ENCODE measurements around the gene MCM10. TPM values are rescaled to one million over a fixed set of nuclear protein-coding genes. Genes with fewer than 3 reads are reported as not detected.

Gene MCM10
- polyA plus RNA-seq, 1 experiment, result 2.3 TPM

DNA sequence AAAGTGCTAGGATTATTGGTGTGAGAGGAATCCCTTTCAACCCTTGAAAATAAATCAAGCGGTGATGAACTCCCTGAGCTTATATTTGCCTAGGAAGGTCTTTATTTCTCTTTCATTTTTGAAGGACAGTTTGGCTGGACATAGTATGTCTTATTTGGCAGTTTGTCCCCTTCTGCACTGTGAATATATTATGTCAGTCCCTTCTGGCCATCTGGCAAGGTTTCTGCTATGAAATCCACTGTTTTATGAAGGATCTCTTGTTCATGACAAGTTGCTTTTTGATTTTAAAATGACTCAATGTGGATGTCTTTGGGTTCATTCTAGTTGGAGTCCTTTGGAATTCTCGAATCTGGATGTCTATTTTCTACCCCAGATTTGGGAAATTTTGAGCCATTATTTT is 21.7 kb upstream of the MCM10 start:
- ChIA-PET CTCF (interaction anchor here (1.2 to 1.6 kb wide), 3 partner anchors 10 to 21 kb away, joined by 3 to 4 read pairs (median 4); no protein-coding TSS in a partner anchor), POLR2A (no interaction called here)
- no peak for DNase-seq (ENCODE audit: low read depth)
- H3K36me3 ChIP-seq (ENCODE audit: control insufficient read depth, insufficient read depth, low read length), result peaks cover 17% of the 10 kb centered on the region
- H3K27me3 ChIP-seq (ENCODE audit: control insufficient read depth, insufficient read depth, low read length), result no peaks in the 10 kb centered on the region
- TF ChIP-seq, protein P1, sequence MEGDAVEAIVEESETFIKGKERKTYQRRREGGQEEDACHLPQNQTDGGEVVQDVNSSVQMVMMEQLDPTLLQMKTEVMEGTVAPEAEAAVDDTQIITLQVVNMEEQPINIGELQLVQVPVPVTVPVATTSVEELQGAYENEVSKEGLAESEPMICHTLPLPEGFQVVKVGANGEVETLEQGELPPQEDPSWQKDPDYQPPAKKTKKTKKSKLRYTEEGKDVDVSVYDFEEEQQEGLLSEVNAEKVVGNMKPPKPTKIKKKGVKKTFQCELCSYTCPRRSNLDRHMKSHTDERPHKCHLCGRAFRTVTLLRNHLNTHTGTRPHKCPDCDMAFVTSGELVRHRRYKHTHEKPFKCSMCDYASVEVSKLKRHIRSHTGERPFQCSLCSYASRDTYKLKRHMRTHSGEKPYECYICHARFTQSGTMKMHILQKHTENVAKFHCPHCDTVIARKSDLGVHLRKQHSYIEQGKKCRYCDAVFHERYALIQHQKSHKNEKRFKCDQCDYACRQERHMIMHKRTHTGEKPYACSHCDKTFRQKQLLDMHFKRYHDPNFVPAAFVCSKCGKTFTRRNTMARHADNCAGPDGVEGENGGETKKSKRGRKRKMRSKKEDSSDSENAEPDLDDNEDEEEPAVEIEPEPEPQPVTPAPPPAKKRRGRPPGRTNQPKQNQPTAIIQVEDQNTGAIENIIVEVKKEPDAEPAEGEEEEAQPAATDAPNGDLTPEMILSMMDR (IDR thresholded peaks at IDR 0.05; ENCODE audit: insufficient read depth, low read depth, low read length), result no peak
- no peak overlapping the region for H3K4me3 ChIP-seq (ENCODE audit: low read depth, low read length)

DNA sequence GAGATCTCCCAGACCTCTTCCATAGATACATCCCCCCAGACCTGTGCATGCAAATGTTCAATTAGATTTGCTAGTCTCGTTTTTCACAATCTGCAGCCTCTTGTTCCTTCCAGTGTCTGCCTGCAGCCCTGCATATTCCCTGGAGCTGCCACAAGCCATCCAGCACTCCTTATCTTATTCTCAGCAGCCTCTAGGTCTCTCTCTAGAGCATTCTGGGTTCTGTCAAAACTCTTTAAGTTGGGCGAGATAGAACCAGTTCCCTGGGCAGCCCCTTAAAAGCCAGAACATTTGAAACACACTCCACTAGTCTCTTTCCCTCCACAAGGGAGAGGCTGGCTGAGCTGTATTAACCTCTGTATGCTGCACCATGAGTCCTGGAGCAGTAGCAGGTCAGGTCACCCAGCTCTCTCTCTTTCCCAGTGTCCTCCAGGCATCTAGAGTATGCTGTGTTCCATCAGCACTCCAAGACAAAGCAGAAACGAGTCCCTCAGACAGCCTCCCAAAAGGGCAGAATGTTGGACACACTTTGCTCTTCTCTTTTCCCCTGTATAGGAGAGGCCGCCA is 20.6 kb upstream of the MCM10 start:
- POLR2A ChIA-PET, result no interaction called here
- Histone ChIP-seq H3K4me3 (ENCODE audit: low read depth, low read length) (no peak overlapping the region), H3K27me3 (ENCODE audit: control insufficient read depth, insufficient read depth, low read length) (no peaks in the 10 kb centered on the region), H3K36me3 (ENCODE audit: control insufficient read depth, insufficient read depth, low read length) (peaks cover 10% of the 10 kb centered on the region)
- CTCF ChIA-PET, result interaction anchor here (1.2 to 1.6 kb wide), 3 partner anchors 11 to 22 kb away, joined by 3 to 4 read pairs (median 4); no protein-coding TSS in a partner anchor
- TF ChIP-seq, protein P1 (IDR thresholded peaks at IDR 0.05; ENCODE audit: insufficient read depth, low read depth, low read length), result no peak
- DNase-seq (ENCODE audit: low read depth), result no peak

DNA sequence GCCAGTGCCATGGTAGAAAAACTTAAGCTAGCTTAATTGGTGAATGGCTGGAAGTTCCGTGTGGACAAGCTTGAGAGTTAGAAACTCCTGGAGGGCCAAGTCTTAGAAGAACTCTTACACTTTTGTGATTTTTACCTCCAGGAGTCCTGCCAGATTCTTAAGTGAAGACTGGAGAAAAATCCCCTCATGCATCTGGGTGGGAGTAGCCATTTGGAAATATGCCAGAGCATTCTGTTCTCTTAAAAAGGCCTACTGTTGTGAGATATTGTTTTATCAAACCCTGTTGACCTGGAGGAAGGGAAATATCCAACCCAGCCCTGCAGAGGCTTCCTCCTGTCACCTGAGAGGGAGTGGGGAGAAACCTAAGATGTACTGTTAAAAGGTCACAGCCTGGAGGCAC is 17.6 kb upstream of the MCM10 start:
- DNase-seq (ENCODE audit: low read depth), result no peak
- Histone ChIP-seq H3K27me3 (ENCODE audit: control insufficient read depth, insufficient read depth, low read length) (no peaks in the 10 kb centered on the region), H3K36me3 (ENCODE audit: control insufficient read depth, insufficient read depth, low read length) (peaks cover 8% of the 10 kb centered on the region), H3K4me3 (ENCODE audit: low read depth, low read length) (no peak overlapping the region)
- CTCF ChIA-PET, result interaction anchor here (0.8 kb wide), 1 partner anchor 18 kb away, joined by 3 read pairs; the partner anchor contains the start of gene MCM10
- POLR2A ChIA-PET, result no interaction called here
- TF ChIP-seq, protein P1 (IDR thresholded peaks at IDR 0.05; ENCODE audit: insufficient read depth, low read depth, low read length), result no peak

DNA sequence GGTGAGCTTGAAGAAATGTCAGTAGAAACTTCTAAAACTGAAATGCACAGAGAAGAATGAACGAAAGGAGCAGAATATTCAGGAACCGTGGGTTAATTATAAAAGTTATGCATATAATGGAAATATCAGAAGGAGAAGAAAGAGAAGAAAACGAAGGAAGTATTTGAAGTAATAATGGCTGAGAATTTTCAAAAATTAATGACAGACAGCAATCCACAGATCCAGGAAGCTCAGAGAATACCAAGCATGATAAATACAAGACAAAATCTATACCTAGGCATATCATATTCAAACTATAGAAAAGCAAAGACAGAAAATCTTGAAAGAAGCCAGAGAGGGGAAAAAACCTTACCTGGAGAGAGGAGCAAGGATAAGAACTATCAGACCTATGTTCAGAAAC is 16.5 kb upstream of the MCM10 start:
- POLR2A ChIA-PET, result no interaction called here
- no peak for DNase-seq (ENCODE audit: low read depth)
- CTCF ChIA-PET, result interaction anchor here (0.7 kb wide), 1 partner anchor 17 kb away, joined by 3 read pairs; the partner anchor contains the start of gene MCM10
- Histone ChIP-seq H3K4me3 (ENCODE audit: low read depth, low read length) (no peak overlapping the region), H3K36me3 (ENCODE audit: control insufficient read depth, insufficient read depth, low read length) (peaks cover 8% of the 10 kb centered on the region), H3K27me3 (ENCODE audit: control insufficient read depth, insufficient read depth, low read length) (no peaks in the 10 kb centered on the region)
- TF ChIP-seq, protein P1 (IDR thresholded peaks at IDR 0.05; ENCODE audit: insufficient read depth, low read depth, low read length), result no peak

DNA sequence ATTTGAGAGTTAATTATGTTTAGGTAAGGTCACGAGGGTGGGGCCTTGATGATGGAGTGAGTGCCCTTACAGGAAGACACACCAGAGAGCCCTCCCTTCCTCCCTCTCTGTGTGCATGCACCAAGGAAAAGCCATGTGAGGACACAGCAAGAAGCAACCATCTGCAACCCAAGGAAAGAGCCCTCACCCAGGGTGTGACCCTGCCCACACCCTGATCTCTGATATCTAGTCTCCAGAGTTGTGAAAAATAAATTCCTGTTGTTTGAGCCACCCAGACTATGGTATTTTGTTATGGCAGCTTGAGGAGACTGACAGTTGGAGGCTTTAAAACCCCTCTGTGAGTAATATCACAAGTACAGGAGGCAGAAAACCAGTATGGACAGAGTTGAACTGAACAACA is 15.0 kb upstream of the MCM10 start:
- Histone ChIP-seq H3K4me3 (ENCODE audit: low read depth, low read length) (no peak overlapping the region), H3K36me3 (ENCODE audit: control insufficient read depth, insufficient read depth, low read length) (peaks cover 2% of the 10 kb centered on the region; the same call in 1 of the 2 replicates), H3K27me3 (ENCODE audit: control insufficient read depth, insufficient read depth, low read length) (no peaks in the 10 kb centered on the region)
- no peak for DNase-seq (ENCODE audit: low read depth)
- ChIA-PET POLR2A (no interaction called here), CTCF (interaction anchor here (3.7 kb wide), 1 partner anchor 15 kb away, joined by 12 read pairs; the partner anchor contains the start of gene MCM10)
- TF ChIP-seq, protein P1 (IDR thresholded peaks at IDR 0.05; ENCODE audit: insufficient read depth, low read depth, low read length), result no peak
